GM18861 (cell line): ENCODE results near the gene ERCC8.
A peak's percentile ranks its signal among the peaks of the same experiment; 100 is the strongest.

Experiments
- ATAC-seq: cut with Tn5 transposase; IDR thresholded peaks from one replicate; pipeline ENCODE4 v1.9.1; 2021; ENCODE audit not compliant: unreplicated experiment

ERCC8 gene

GRCh38 chr5:60842871-60843385 lies 101.9 kb downstream of the ERCC8 start:
- ATAC-seq = no peak

GRCh38 chr5:60841361-60841760 lies 103.5 kb downstream of the ERCC8 start:
- ATAC-seq = no peak

GRCh38 chr5:60836131-60836530 lies 108.7 kb downstream of the ERCC8 start:
- ATAC-seq = no peak

GRCh38 chr5:60835554-60835953 lies 109.3 kb downstream of the ERCC8 start:
- ATAC-seq = no peak

GRCh38 chr5:60833520-60833919 lies 111.3 kb downstream of the ERCC8 start:
- no peak for ATAC-seq

- ATAC-seq = peak; percentile 45
Observed at GRCh38 chr5:60830581-60831127, 114.2 kb downstream of the ERCC8 start.

GRCh38 chr5:60829490-60830266 lies 115.2 kb downstream of the ERCC8 start:
- ATAC-seq = no peak

- no peak for ATAC-seq
Observed at GRCh38 chr5:60827201-60827600, 117.7 kb downstream of the ERCC8 start.

GRCh38 chr5:60826653-60827052 lies 118.2 kb downstream of the ERCC8 start:
- ATAC-seq = peak; percentile 87
